Transverse colon (tissue), 4 donors: ENCODE measurements around the gene HIP1. TPM values are rescaled to one million over a fixed set of nuclear protein-coding genes. Genes with fewer than 3 reads are reported as not detected.

Experiments used
- DNase-seq: peaks from one replicate; pipeline ENCODE4 v3.0.0-alpha.2; 2019
- H3K27ac ChIP-seq, 4 donors: fragments of 200-600 bp; sonication (generic); 2 replicates each; pipeline ENCODE4 v1.5.1; 2016 to 2018; ENCODE audit warnings: inconsistent platforms in 4 of 4
- H3K27me3 ChIP-seq: fragments of 200-600 bp; sonication (generic); 2 replicates; pipeline ENCODE4 v1.5.1; 2017; ENCODE audit warnings: inconsistent platforms
- H3K36me3 ChIP-seq, 4 donors: fragments of 200-600 bp; sonication (generic); 2 replicates each; pipeline ENCODE4 v1.5.1; 2017 to 2019; ENCODE audit warnings: inconsistent platforms in 4 of 4
- H3K4me1 ChIP-seq, 4 donors: fragments of 200-600 bp; sonication (generic); 2 replicates each; pipeline ENCODE4 v1.5.1; 2017 to 2020; ENCODE audit warnings: inconsistent platforms in 4 of 4
- H3K4me3 ChIP-seq, 4 donors: fragments of 200-600 bp; sonication (generic); 1 replicate in 1 of 4; 2 replicates in 3 of 4; pipeline versions ENCODE4 v1.5.1 to v1.6.1; 2017 to 2019; ENCODE audit warnings: inconsistent platforms in 4 of 4
- H3K9me3 ChIP-seq, 2 donors: fragments of 200-600 bp; sonication (generic); 2 replicates each; pipeline ENCODE4 v1.5.1; 2017 to 2019; ENCODE audit warnings: inconsistent platforms in 2 of 2
- CTCF ChIP-seq, 5 experiments: fragments of 200-600 bp in 3 of 5; fragments of 450-650 bp in 2 of 5; sonication (generic) in 3 of 5; IDR thresholded peaks; 1 replicate in 2 of 5; 2 replicates in 3 of 5; pipeline ENCODE4 v1.5.1; 2016 to 2017; ENCODE audit warnings: antibody characterized with exemption in 5 of 5, inconsistent platforms in 3 of 5, mild to moderate bottlenecking in 2 of 5, moderate library complexity in 1 of 5
- EP300 ChIP-seq: sonication (generic); formaldehyde crosslinking; IDR thresholded peaks from one replicate; pipeline ENCODE4 v1.6.1; 2017; ENCODE audit warnings: antibody characterized with exemption, low read depth
- POLR2A ChIP-seq: fragments of 450-650 bp; IDR thresholded peaks from one replicate; pipeline ENCODE4 v1.6.1; 2016; ENCODE audit warnings: antibody characterized with exemption, mild to moderate bottlenecking, moderate library complexity
- POLR2AphosphoS5 ChIP-seq, 3 donors: sonication (generic); formaldehyde crosslinking; IDR thresholded peaks; one replicate each; pipeline ENCODE4 v1.6.1; 2016; ENCODE audit warnings: antibody characterized with exemption in 3 of 3
- WGBS, 2 donors: methylation state at CpG; one replicate each; pipeline ENCODE4 v1.1.5; 2018; ENCODE audit warnings: low coverage in 1 of 2; 5-methylcytosine and 5-hydroxymethylcytosine counted together
- in situ Hi-C, 4 donors: fragments of 200-750 bp; cut with MboI; loops; one replicate each; pipeline versions ENCODE4 v1.15.0 to v1.15.1; 2017; ENCODE audit warnings: low sequenced_read_pairs in 3 of 4, low pct_ligation_motif_present in 1 of 4, low pct_unique_long_range_greater_than_20kb in 1 of 4
- intact Hi-C: fragments of 100-400 bp; cut with DNase I; formaldehyde crosslinking; loops from one replicate; pipeline ENCODE4 v1.15.1; 2023; ENCODE audit warnings: low total_unique reads
- total RNA-seq, 4 donors: library from RNA; depleted of rRNA; stranded (reverse); fragments of >200 nt; gene quantifications; one replicate each; pipeline ENCODE4 v1.1.0, GENCODE V29; 2016

Gene HIP1
- total RNA-seq, 4 donors from 2014 or later = 3.7 to 20.1 (median 4.7) TPM

GRCh38 chr7:75644589-75644988 lies 94.2 kb downstream of the HIP1 start:
- Histone ChIP-seq H3K36me3 (no peaks in the 10 kb centered on the region), H3K4me3 (no peak overlapping the region), H3K9me3 (peaks cover 0 to 3% of the 10 kb centered on the region in 2 donors), H3K4me1 (peaks cover 0 to 6% (median 3%) of the 10 kb centered on the region in 4 donors), H3K27me3 (no peaks in the 10 kb centered on the region), H3K27ac (no peak overlapping the region)
- DNase-seq = no peak
- intact Hi-C loops = no loop called here
- in situ Hi-C loops = no loop called here
- TF ChIP-seq CTCF (IDR thresholded peaks at IDR 0.05) (no peak), EP300 (no peak), POLR2AphosphoS5 (IDR thresholded peaks at IDR 0.05) (no peak), POLR2A (no peak)
- 85 to 100% methylated on average over 1 to 5 of the region's 5 CpGs for WGBS, 2 donors

GRCh38 chr7:75642810-75643486 lies 95.8 kb downstream of the HIP1 start:
- WGBS, 2 donors = 56 to 73% methylated on average over 5 to 9 of the region's 9 CpGs
- TF ChIP-seq CTCF (IDR thresholded peaks at IDR 0.05) = peak; percentile 45 to 61 (median 59)
- TF ChIP-seq EP300 = no peak
- no peak overlapping the region for H3K27ac ChIP-seq
- H3K4me3 ChIP-seq = no peak overlapping the region
- peak; percentile 53 for DNase-seq
- peaks cover 7 to 18% (median 12%) of the 10 kb centered on the region in 4 donors for H3K4me1 ChIP-seq
- H3K9me3 ChIP-seq = peaks cover 0 to 3% of the 10 kb centered on the region in 2 donors
- H3K27me3 ChIP-seq = no peaks in the 10 kb centered on the region
- intact Hi-C loops = no loop called here
- in situ Hi-C loops = no loop called here
- H3K36me3 ChIP-seq = no peaks in the 10 kb centered on the region

- H3K9me3 ChIP-seq = peaks cover 0 to 3% of the 10 kb centered on the region in 2 donors
- DNase-seq = no peak
- intact Hi-C loops (no loop called here), in situ Hi-C loops (no loop called here)
- H3K36me3 ChIP-seq = no peaks in the 10 kb centered on the region
- no peak overlapping the region for H3K4me3 ChIP-seq
- TF ChIP-seq POLR2A = no peak
- no peak for TF ChIP-seq POLR2AphosphoS5 (IDR thresholded peaks at IDR 0.05)
- no peaks in the 10 kb centered on the region for H3K27me3 ChIP-seq
- WGBS, 2 donors = 71 to 72% methylated on average over 5 to 8 of the region's 8 CpGs
- H3K4me1 ChIP-seq = peaks cover 7 to 18% (median 12%) of the 10 kb centered on the region in 4 donors
- H3K27ac ChIP-seq = no peak overlapping the region
Observed at GRCh38 chr7:75640201-75640600, 98.5 kb downstream of the HIP1 start.

GRCh38 chr7:75639886-75640190 lies 98.9 kb downstream of the HIP1 start:
- intact Hi-C loops (no loop called here), in situ Hi-C loops (no loop called here)
- WGBS, 2 donors = 15 to 31% methylated on average over 4 to 7 of the region's 7 CpGs
- H3K9me3 ChIP-seq = peaks cover 0 to 3% of the 10 kb centered on the region in 2 donors
- no peak for DNase-seq
- peak overlapping the region in 3 of 4 donors; percentile 59 to 62 (median 62) for H3K4me3 ChIP-seq
- TF ChIP-seq EP300 (no peak), CTCF (IDR thresholded peaks at IDR 0.05) (no peak), POLR2AphosphoS5 (IDR thresholded peaks at IDR 0.05) (no peak), POLR2A (no peak)
- no peaks in the 10 kb centered on the region for H3K36me3 ChIP-seq
- no peaks in the 10 kb centered on the region for H3K27me3 ChIP-seq
- H3K4me1 ChIP-seq = peaks cover 7 to 18% (median 12%) of the 10 kb centered on the region in 4 donors
- peak overlapping the region in 3 of 4 donors; percentile 60 to 77 (median 67) for H3K27ac ChIP-seq
